Activated gamma-delta T cell treated with anti-CD3 and anti-CD28 coated beads, Interleukin-2, amount 50 U/mL, for 16 hours (primary cell): ENCODE results near the gene NGEF.

ENCODE experiments used
- DNase-seq: peaks from one replicate; pipeline ENCODE4 v3.0.0-alpha.2; 2020; ENCODE audit warnings: low read depth

NGEF gene

GRCh38 chr2:232999354-232999753 is 13.7 kb downstream of the NGEF start:
- DNase-seq = no peak

- DNase-seq = no peak
Measured at GRCh38 chr2:232998666-232998985, 14.4 kb downstream of the NGEF start.

- DNase-seq = no peak
Measured at GRCh38 chr2:232997749-232998665, 15.0 kb downstream of the NGEF start.

- DNase-seq = no peak
Measured at GRCh38 chr2:232994446-232994845, 18.6 kb downstream of the NGEF start.

- no peak for DNase-seq
Measured at GRCh38 chr2:232993231-232993821, 19.7 kb downstream of the NGEF start.

- no peak for DNase-seq
Measured at GRCh38 chr2:232986155-232986554, 26.9 kb downstream of the NGEF start.

GRCh38 chr2:232984451-232985207 is 28.4 kb downstream of the NGEF start:
- no peak for DNase-seq

GRCh38 chr2:232983669-232984140 is 29.4 kb downstream of the NGEF start:
- no peak for DNase-seq

- no peak for DNase-seq
Measured at GRCh38 chr2:232982926-232983668, 30.0 kb downstream of the NGEF start.

- DNase-seq = no peak
Measured at GRCh38 chr2:232981767-232982360, 31.2 kb downstream of the NGEF start.

- no peak for DNase-seq
Measured at GRCh38 chr2:232981356-232981755, 31.7 kb downstream of the NGEF start.

GRCh38 chr2:232980683-232981082 is 32.4 kb downstream of the NGEF start:
- DNase-seq = no peak

GRCh38 chr2:232979871-232980461 is 33.1 kb downstream of the NGEF start:
- no peak for DNase-seq

GRCh38 chr2:232977438-232977971 is 35.6 kb downstream of the NGEF start:
- DNase-seq = no peak

- DNase-seq = no peak
Measured at GRCh38 chr2:232976666-232977437, 36.2 kb downstream of the NGEF start.

GRCh38 chr2:232976176-232976575 is 36.9 kb downstream of the NGEF start:
- DNase-seq = no peak

- no peak for DNase-seq
Measured at GRCh38 chr2:232974396-232974795, 38.7 kb downstream of the NGEF start.

- no peak for DNase-seq
Measured at GRCh38 chr2:232973796-232974195, 39.3 kb downstream of the NGEF start.

- no peak for DNase-seq
Measured at GRCh38 chr2:232973011-232973735, 39.9 kb downstream of the NGEF start.

GRCh38 chr2:232971744-232972143 is 41.3 kb downstream of the NGEF start:
- DNase-seq = no peak
